ENCODE results near the gene KIAA1549.

Gene KIAA1549

DNA sequence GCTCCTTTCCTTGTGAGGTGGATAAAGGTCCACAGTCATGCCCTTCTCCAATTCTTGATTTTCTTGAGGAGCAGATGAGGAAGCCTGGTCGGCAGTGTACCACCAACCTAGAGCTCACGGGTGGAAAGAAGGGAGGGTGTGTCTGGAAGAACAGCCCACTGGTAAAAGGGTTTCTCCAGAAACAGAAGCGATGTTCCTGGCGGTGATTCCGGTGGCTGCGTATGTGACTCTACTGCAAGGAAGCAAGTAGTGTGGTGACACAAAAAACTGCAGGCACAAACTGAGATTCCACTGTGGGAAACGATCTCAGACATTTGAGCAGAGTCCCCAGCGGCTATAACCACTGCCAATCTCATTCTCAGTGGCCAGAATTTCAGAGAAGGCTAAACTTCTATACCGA, 117.3 kb downstream of the KIAA1549 start:
- no peak overlapping the region for H2AFZ ChIP-seq (ENCODE audit: low read depth, low read length)
- no peaks in the 10 kb centered on the region for H3K27me3 ChIP-seq (ENCODE audit: low read depth, low read length)
- peaks cover 5% of the 10 kb centered on the region; the same call in 1 of the 2 replicates for H3K4me1 ChIP-seq (ENCODE audit: low read length)
- H3K9ac ChIP-seq (ENCODE audit: low read length) = no peak overlapping the region
- no peaks in the 10 kb centered on the region for H3K9me3 ChIP-seq (ENCODE audit: insufficient read depth, low read length)
- no peak overlapping the region for H3K27ac ChIP-seq (ENCODE audit: low read length)
- no peaks in the 10 kb centered on the region for H4K20me1 ChIP-seq (ENCODE audit: insufficient read depth, low read length)
- no peaks in the 10 kb centered on the region for H3K36me3 ChIP-seq (replicated peaks; ENCODE audit: low read depth, low read length)
- H3K79me2 ChIP-seq (ENCODE audit: low read length) = no peaks in the 10 kb centered on the region
- TF ChIP-seq EZH2phosphoT487 (IDR thresholded peaks at IDR 0.05; ENCODE audit: low read depth) = no peak
- TF ChIP-seq, protein P1, sequence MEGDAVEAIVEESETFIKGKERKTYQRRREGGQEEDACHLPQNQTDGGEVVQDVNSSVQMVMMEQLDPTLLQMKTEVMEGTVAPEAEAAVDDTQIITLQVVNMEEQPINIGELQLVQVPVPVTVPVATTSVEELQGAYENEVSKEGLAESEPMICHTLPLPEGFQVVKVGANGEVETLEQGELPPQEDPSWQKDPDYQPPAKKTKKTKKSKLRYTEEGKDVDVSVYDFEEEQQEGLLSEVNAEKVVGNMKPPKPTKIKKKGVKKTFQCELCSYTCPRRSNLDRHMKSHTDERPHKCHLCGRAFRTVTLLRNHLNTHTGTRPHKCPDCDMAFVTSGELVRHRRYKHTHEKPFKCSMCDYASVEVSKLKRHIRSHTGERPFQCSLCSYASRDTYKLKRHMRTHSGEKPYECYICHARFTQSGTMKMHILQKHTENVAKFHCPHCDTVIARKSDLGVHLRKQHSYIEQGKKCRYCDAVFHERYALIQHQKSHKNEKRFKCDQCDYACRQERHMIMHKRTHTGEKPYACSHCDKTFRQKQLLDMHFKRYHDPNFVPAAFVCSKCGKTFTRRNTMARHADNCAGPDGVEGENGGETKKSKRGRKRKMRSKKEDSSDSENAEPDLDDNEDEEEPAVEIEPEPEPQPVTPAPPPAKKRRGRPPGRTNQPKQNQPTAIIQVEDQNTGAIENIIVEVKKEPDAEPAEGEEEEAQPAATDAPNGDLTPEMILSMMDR (IDR thresholded peaks at IDR 0.05; ENCODE audit: low read depth, low read length) = no peak
- no peak overlapping the region for H3K4me2 ChIP-seq (ENCODE audit: low read length)
- no peak overlapping the region for H3K4me3 ChIP-seq (ENCODE audit: low read length)

DNA sequence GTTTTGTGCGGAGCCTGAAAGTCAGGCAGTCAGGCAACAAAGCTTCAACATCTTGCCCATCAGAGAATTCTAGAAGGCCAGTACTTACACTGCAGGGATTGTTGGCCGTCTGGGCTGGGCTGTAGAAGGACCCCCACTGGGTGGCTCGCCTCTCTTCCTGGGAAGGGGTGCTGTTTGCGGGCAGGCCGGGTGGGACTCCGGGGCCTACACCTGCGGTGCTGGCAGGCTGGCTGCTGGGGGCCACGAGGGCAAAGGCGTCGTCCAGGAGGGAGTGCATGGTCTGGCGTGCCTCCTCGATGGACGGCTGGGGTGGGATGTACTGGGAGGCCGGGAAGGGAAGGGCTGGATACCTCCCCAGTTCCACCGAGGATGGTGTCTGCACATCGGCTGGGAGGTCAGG, 120.1 kb downstream of the KIAA1549 start:
- no peak overlapping the region for H3K4me2 ChIP-seq (ENCODE audit: low read length)
- no peaks in the 10 kb centered on the region for H3K27me3 ChIP-seq (ENCODE audit: low read depth, low read length)
- peaks cover under 1% of the 10 kb centered on the region; the same call in 1 of the 2 replicates for H3K4me1 ChIP-seq (ENCODE audit: low read length)
- H3K27ac ChIP-seq (ENCODE audit: low read length) = no peak overlapping the region
- no peak for TF ChIP-seq EZH2phosphoT487 (IDR thresholded peaks at IDR 0.05; ENCODE audit: low read depth)
- TF ChIP-seq, protein P1 (IDR thresholded peaks at IDR 0.05; ENCODE audit: low read depth, low read length) = no peak
- no peaks in the 10 kb centered on the region for H3K79me2 ChIP-seq (ENCODE audit: low read length)
- no peaks in the 10 kb centered on the region for H4K20me1 ChIP-seq (ENCODE audit: insufficient read depth, low read length)
- no peaks in the 10 kb centered on the region for H3K9me3 ChIP-seq (ENCODE audit: insufficient read depth, low read length)
- H3K36me3 ChIP-seq (replicated peaks; ENCODE audit: low read depth, low read length) = peaks cover 9% of the 10 kb centered on the region
- H3K4me3 ChIP-seq (ENCODE audit: low read length) = no peak overlapping the region
- H2AFZ ChIP-seq (ENCODE audit: low read depth, low read length) = no peak overlapping the region
- H3K9ac ChIP-seq (ENCODE audit: low read length) = no peak overlapping the region

DNA sequence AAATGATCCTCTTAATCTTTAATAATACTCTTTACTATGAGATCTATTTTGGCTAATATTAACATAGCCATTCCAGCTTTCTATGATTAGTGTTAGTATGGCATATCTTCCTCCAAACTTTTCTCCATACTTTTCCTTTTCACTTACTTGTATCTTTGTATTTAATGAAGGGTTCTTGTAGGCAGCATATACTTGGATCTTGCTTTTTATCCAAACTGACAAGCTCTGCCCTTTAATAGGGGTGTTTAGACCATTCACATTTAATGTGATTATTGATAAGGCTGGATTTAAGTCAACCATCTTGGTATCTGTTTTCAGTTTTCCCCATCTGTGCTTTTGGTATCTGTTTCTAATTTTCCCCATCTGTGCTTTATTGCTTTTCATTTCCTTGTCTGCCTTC, 123.5 kb downstream of the KIAA1549 start:
- Histone ChIP-seq H3K9me3 (ENCODE audit: insufficient read depth, low read length) (no peaks in the 10 kb centered on the region), H3K27me3 (ENCODE audit: low read depth, low read length) (no peaks in the 10 kb centered on the region), H3K4me2 (ENCODE audit: low read length) (no peak overlapping the region), H3K4me3 (ENCODE audit: low read length) (no peak overlapping the region), H3K4me1 (ENCODE audit: low read length) (peaks cover 12% of the 10 kb centered on the region), H2AFZ (ENCODE audit: low read depth, low read length) (no peak overlapping the region), H3K79me2 (ENCODE audit: low read length) (no peaks in the 10 kb centered on the region), H3K27ac (ENCODE audit: low read length) (no peak overlapping the region), H4K20me1 (ENCODE audit: insufficient read depth, low read length) (no peaks in the 10 kb centered on the region), H3K9ac (ENCODE audit: low read length) (no peak overlapping the region), H3K36me3 (replicated peaks; ENCODE audit: low read depth, low read length) (peaks cover 9% of the 10 kb centered on the region)
- no peak for TF ChIP-seq EZH2phosphoT487 (IDR thresholded peaks at IDR 0.05; ENCODE audit: low read depth)
- TF ChIP-seq, protein P1 (IDR thresholded peaks at IDR 0.05; ENCODE audit: low read depth, low read length) = no peak

DNA sequence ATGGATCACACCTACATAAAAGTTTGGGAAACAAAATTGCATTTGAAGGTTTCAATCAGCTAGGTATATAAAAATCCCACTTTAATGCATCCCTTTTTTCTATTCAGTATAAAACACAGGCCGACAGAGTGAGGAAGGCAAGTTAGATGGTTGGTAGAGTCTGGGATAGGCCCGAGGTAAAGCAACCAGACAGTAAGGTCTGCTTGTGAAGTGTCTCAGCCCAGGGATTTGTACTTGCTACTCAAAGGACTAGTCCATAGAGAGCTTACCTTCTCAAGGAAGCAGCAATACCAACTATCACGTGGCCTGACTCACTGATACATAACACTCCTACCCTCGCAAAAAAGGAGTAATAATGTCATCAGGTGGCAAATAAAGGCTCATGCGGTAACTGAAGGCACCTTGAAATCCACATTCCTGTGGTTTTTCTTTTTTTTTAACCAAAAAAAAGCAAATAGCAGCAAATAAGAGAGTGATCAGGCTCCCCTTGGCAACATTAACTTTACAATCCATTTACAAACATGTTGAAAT, 127.0 kb downstream of the KIAA1549 start:
- TF ChIP-seq, protein P1 (IDR thresholded peaks at IDR 0.05; ENCODE audit: low read depth, low read length) = no peak
- TF ChIP-seq EZH2phosphoT487 (IDR thresholded peaks at IDR 0.05; ENCODE audit: low read depth) = no peak

More for the DNA sequence above, 127.0 kb downstream of the KIAA1549 start:
- Histone ChIP-seq H3K79me2 (ENCODE audit: low read length) (no peaks in the 10 kb centered on the region), H2AFZ (ENCODE audit: low read depth, low read length) (no peak overlapping the region), H3K4me1 (ENCODE audit: low read length) (peaks cover 12% of the 10 kb centered on the region), H3K27ac (ENCODE audit: low read length) (no peak overlapping the region), H3K4me2 (ENCODE audit: low read length) (no peak overlapping the region), H3K4me3 (ENCODE audit: low read length) (no peak overlapping the region), H3K27me3 (ENCODE audit: low read depth, low read length) (no peaks in the 10 kb centered on the region), H3K9ac (ENCODE audit: low read length) (no peak overlapping the region), H3K9me3 (ENCODE audit: insufficient read depth, low read length) (no peaks in the 10 kb centered on the region), H4K20me1 (ENCODE audit: insufficient read depth, low read length) (no peaks in the 10 kb centered on the region), H3K36me3 (replicated peaks; ENCODE audit: low read depth, low read length) (peaks cover 9% of the 10 kb centered on the region)

Measured in OCI-LY3 (cell line).